Upper lobe of left lung (tissue), 4 donors: Measurements from ENCODE around the gene FDCSP.

Experiments used
- CTCF ChIP-seq, 6 experiments: fragments of 450-650 bp in 4 of 6; fragments of 200-600 bp in 2 of 6; sonication (generic) in 2 of 6; IDR thresholded peaks; one replicate each; pipeline ENCODE4 v1.5.1; 2016 to 2019; ENCODE audit warnings: antibody characterized with exemption in 6 of 6
- EP300 ChIP-seq, 4 donors: sonication (generic); formaldehyde crosslinking; IDR thresholded peaks; one replicate each; pipeline ENCODE4 v1.5.1; 2017; ENCODE audit warnings: antibody characterized with exemption in 4 of 4, control low read depth in 2 of 4
- POLR2A ChIP-seq, 4 donors: fragments of 450-650 bp; IDR thresholded peaks; one replicate each; pipeline ENCODE4 v1.5.1; 2016 to 2017; ENCODE audit warnings: antibody characterized with exemption in 4 of 4, mild to moderate bottlenecking in 2 of 4
- POLR2AphosphoS5 ChIP-seq, 2 donors: sonication (generic); formaldehyde crosslinking; IDR thresholded peaks; one replicate each; pipeline ENCODE4 v1.5.1; 2017; ENCODE audit warnings: antibody characterized with exemption in 2 of 2

DNA sequence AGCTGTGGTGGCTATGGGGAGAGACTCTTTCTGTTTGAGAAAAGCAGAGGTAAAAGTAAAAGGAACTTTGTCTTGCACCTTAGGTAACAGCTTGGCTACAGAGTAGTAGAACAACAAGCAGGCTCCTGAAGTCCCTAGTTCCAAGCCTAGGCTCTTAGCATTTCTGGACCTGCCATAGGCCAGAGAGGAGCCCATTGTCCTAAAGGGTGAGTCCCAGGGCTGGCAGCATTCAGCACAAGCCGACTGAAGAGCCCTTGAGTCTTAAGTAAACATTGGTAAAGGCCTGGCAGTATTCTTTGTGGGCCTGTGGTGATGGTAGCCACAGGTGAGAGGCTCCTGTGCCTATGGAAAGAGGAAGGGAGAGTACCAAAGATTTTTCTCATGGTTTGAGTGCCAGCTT, 54.6 kb downstream of the FDCSP start:
- TF ChIP-seq CTCF (IDR thresholded peaks at IDR 0.05) (no peak), EP300 (IDR thresholded peaks at IDR 0.05) (no peak), POLR2A (IDR thresholded peaks at IDR 0.05) (no peak), POLR2AphosphoS5 (IDR thresholded peaks at IDR 0.05) (no peak)
